ENCODE results near the gene MELK. TPM values are rescaled to one million over a fixed set of nuclear protein-coding genes. Genes with fewer than 3 reads are reported as not detected.

Gene MELK
- total RNA-seq, 1 donor from 2014 or later, result 0.49 TPM

DNA sequence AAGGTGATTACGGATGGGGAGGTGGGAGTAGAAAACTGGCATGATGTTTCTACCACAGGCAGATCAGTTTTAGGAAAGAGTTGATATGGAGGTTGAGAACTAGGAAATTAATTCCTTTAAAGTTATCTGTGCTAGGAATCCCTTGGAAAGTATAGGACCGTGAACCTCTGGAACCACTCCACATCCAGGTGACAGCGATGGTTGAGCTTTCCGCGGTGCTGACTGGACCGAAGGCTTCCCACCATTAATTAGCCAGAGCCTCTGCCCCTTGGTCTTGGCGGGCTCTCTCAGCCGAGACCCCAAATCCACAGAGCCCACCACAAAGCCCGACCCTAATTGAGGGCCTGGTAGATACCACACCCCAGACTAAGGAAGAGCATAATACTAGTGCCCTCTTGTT is 147.3 kb downstream of the MELK start:
- DNase-seq (ENCODE audit: low spot score) (no peak), ATAC-seq (no peak)
- intact Hi-C loops (cut with DNase I), result no loop called here

DNA sequence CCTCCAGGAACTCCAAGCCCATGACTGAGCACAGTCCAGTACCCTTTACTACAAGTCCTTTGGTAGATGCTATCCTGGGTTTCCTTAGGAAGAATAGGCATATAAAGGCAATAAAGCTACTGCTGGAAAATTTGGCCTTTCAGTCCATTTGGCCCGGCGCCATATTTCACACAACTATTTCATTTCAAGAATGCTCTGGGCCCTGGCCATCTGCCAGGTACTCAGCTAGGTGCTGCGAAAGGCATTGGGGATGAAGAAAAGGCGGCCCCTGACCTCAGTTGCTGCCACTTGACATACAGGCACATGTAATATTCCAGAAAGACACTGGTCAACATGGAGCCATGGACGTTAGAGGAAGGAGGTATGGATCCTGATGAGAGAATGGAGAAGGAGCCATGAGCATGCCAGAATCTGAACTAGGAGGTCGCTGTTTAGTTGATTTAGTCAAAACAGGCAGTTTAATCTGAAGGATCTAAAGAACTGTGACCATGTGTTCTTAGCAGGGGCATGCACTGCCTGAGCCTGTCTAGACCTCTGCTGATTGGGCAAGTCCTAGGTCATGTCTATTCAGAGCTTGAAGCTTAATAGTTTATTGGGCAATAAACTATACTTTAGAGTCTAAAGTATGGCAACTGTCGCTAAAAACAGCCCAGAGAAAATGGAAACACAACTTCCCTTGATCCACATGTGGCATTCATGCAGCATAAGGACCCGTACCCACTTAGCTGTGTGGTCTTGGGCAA is 149.3 kb downstream of the MELK start:
- DNase-seq (ENCODE audit: low spot score) (no peak), ATAC-seq (no peak)
- intact Hi-C loops (cut with DNase I), result no loop called here

DNA sequence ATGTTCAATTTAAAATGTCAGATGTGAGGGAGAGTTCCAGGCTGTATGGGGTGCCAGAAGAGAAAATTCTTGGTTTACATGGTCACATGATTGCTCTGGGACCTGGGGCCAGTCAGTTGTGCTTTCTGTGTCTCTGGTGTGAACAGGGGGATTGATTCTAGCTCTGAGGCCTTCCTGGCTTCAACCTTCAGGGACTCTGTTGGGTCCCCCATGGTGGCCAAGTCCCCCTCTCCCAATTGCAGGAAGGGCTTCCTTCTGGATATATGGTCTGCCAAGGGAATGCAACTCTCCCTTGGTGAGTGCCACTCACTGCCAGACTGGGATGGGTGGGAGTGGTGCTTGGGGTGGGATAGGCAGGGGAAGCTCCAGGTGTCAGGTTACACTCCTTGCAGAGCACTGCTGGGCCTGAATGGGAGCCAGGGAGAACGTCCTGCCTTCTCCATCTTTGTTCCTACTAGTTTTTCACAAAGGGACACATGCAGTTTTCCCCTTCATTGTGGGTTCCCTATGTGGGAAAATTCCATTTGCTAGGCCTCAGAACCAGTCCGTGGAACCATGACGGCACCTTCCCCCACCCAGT is 153.2 kb downstream of the MELK start:
- ATAC-seq (no peak), DNase-seq (ENCODE audit: low spot score) (no peak)
- intact Hi-C loops (cut with DNase I), result no loop called here

Other genes starting within 250 kb of the MELK start
- 59.5 TPM for gene RNF38, start 172.6 kb upstream of the MELK start, total RNA-seq

All from sciatic nerve (tissue), 2 donors.